ENCODE measurements around the gene ZCCHC2.

DNA sequence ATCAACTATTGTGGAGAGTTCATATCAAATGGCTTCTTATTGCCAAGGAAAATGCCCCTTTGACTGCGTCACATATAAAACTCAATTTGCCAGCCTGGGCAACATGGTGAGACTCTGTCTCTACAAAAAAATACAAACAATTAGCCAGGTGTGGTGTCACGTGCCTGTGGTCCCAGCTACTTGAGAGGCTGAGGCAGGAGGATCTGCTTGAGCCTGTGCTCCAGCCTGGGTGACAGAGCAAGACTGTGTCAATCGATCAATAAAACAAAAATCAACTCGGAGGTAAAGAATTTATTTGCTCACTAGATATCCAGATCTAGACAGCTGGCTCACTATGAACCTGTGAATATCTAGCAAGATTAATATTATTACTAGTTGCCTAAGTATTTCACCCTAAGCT, 1.7 kb upstream of the ZCCHC2 start:
- TF ChIP-seq L3MBTL2 (conservative IDR thresholded peaks at IDR 0.05) (no peak), FOXM1 (IDR thresholded peaks at IDR 0.05; ENCODE audit: borderline replicate concordance) (no peak), NFRKB (IDR thresholded peaks at IDR 0.05) (no peak), SP1 (IDR thresholded peaks at IDR 0.05) (no peak), TARDBP (IDR thresholded peaks at IDR 0.05) (no peak), CTBP1 (IDR thresholded peaks at IDR 0.05; ENCODE audit: borderline replicate concordance) (no peak), LEF1 (IDR thresholded peaks at IDR 0.05; ENCODE audit: borderline replicate concordance) (no peak), SUZ12 (IDR thresholded peaks at IDR 0.05) (no peak)
- TF ChIP-seq, protein P1, sequence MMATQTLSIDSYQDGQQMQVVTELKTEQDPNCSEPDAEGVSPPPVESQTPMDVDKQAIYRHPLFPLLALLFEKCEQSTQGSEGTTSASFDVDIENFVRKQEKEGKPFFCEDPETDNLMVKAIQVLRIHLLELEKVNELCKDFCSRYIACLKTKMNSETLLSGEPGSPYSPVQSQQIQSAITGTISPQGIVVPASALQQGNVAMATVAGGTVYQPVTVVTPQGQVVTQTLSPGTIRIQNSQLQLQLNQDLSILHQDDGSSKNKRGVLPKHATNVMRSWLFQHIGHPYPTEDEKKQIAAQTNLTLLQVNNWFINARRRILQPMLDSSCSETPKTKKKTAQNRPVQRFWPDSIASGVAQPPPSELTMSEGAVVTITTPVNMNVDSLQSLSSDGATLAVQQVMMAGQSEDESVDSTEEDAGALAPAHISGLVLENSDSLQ (IDR thresholded peaks at IDR 0.05) = no peak
